ENCODE measurements around the gene THBS2.

DNA sequence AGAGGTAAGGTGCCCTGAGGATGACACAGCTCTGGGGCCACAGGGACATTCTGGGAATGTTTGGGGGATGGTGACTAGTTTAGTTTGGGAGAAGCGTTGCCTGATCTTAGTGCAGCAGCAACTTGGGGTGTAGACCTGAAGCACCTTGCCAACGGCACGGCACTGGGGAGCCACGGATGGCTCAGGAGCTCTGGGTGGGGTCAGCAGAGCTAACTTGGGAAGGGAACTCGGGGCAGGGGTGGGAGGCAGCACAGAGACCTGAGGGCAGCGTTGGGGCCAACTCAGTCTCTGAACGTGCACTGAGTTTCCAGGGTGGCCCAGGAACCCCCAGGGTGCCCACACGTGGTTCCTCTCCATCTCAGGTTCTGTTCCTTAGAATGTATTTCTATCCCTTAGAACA lies 14.9 kb downstream of the THBS2 start:
- TF ChIP-seq, protein P1, sequence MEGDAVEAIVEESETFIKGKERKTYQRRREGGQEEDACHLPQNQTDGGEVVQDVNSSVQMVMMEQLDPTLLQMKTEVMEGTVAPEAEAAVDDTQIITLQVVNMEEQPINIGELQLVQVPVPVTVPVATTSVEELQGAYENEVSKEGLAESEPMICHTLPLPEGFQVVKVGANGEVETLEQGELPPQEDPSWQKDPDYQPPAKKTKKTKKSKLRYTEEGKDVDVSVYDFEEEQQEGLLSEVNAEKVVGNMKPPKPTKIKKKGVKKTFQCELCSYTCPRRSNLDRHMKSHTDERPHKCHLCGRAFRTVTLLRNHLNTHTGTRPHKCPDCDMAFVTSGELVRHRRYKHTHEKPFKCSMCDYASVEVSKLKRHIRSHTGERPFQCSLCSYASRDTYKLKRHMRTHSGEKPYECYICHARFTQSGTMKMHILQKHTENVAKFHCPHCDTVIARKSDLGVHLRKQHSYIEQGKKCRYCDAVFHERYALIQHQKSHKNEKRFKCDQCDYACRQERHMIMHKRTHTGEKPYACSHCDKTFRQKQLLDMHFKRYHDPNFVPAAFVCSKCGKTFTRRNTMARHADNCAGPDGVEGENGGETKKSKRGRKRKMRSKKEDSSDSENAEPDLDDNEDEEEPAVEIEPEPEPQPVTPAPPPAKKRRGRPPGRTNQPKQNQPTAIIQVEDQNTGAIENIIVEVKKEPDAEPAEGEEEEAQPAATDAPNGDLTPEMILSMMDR (conservative IDR thresholded peaks at IDR 0.05; ENCODE audit: low read length): no peak
- no peak for TF ChIP-seq EZH2phosphoT487 (IDR thresholded peaks at IDR 0.05; ENCODE audit: borderline replicate concordance, low read depth, low read length)

Data from OCI-LY7 (cell line).